Esophagus (tissue), 2 donors: ENCODE data around the gene RIPPLY3. TPM values are rescaled to one million over a fixed set of nuclear protein-coding genes. Genes with fewer than 3 reads are reported as not detected.
A peak's percentile ranks its signal among the peaks of the same experiment; 100 is the strongest.

Experiments used
- H3K27ac ChIP-seq, 2 donors: one replicate each; pipeline ENCODE4 v1.5.1; 2013; ENCODE audit warnings: low read depth in 2 of 2, mild to moderate bottlenecking in 2 of 2, inconsistent platforms in 1 of 2, low read length in 1 of 2, moderate library complexity in 1 of 2
- H3K27me3 ChIP-seq, 2 donors: one replicate each; pipeline ENCODE4 v1.6.1; 2013; ENCODE audit warnings: low read length in 2 of 2, control low read depth in 1 of 2, mild to moderate bottlenecking in 1 of 2; ENCODE audit not compliant: insufficient read depth in 2 of 2, control insufficient read depth in 1 of 2
- H3K36me3 ChIP-seq, 2 donors: one replicate each; pipeline ENCODE4 v1.6.1; 2013; ENCODE audit warnings: low read length in 1 of 2; ENCODE audit not compliant: control insufficient read depth in 2 of 2, insufficient read depth in 2 of 2
- H3K4me1 ChIP-seq, 2 donors: one replicate each; pipeline ENCODE4 v1.6.1; 2013; ENCODE audit warnings: low read length in 1 of 2; ENCODE audit not compliant: control insufficient read depth in 2 of 2, insufficient read depth in 2 of 2
- H3K4me3 ChIP-seq, 2 donors: one replicate each; pipeline ENCODE4 v1.5.1; 2013; ENCODE audit warnings: low read length in 2 of 2, mild to moderate bottlenecking in 2 of 2, low read depth in 1 of 2, moderate library complexity in 1 of 2
- H3K9me3 ChIP-seq, 2 donors: one replicate each; pipeline ENCODE4 v1.6.1; 2013; ENCODE audit warnings: mild to moderate bottlenecking in 2 of 2, low read depth in 1 of 2, low read length in 1 of 2, moderate library complexity in 1 of 2; ENCODE audit not compliant: control insufficient read depth in 2 of 2, insufficient read depth in 1 of 2
- WGBS, 2 donors: extraction: QIAGEN DNeasy Blood & Tissue Kit; methylation state at CpG; one replicate each; pipeline ENCODE4 v1.1.7; 2013; 5-methylcytosine and 5-hydroxymethylcytosine counted together
- polyA plus RNA-seq, 2 donors: library from polyadenylated mRNA; stranded (reverse); fragments of 200-250 nt; gene quantifications; one replicate each; pipeline ENCODE4 v1.2.3, GENCODE V29; 2013
- donor health status: healthy with polysubstance abuse.
- donor health status: Bipolar disorder and iron deficiency.

RIPPLY3 gene
- polyA plus RNA-seq, 2 donors: 0.49 to 1.0 TPM

- H3K9me3 ChIP-seq: no peaks in the 10 kb centered on the region
- H3K4me3 ChIP-seq: peak overlapping the region; percentile 40 to 65
- 15 to 16% methylated on average over 31 to 32 of the region's 34 CpGs for WGBS, 2 donors
Observed at GRCh38 chr21:36966821-36967768, 39.4 kb upstream of the RIPPLY3 start.

GRCh38 chr21:36968414-36968813, 38.1 kb upstream of the RIPPLY3 start:
- Histone ChIP-seq H3K4me3 (no peak overlapping the region), H3K27ac (no peak overlapping the region), H3K4me1 (no peaks in the 10 kb centered on the region), H3K9me3 (no peaks in the 10 kb centered on the region), H3K27me3 (no peaks in the 10 kb centered on the region), H3K36me3 (no peaks in the 10 kb centered on the region)
- 90 to 94% methylated on average over 4 of the region's 4 CpGs for WGBS, 2 donors

More at GRCh38 chr21:36966821-36967768, 39.4 kb upstream of the RIPPLY3 start:
- H3K36me3 ChIP-seq: no peaks in the 10 kb centered on the region
- H3K4me1 ChIP-seq: no peaks in the 10 kb centered on the region
- H3K27ac ChIP-seq: peak overlapping the region; percentile 65 to 90
- H3K27me3 ChIP-seq: no peaks in the 10 kb centered on the region

- Histone ChIP-seq H3K9me3 (no peaks in the 10 kb centered on the region), H3K4me3 (no peak overlapping the region), H3K27me3 (no peaks in the 10 kb centered on the region), H3K4me1 (no peaks in the 10 kb centered on the region), H3K36me3 (no peaks in the 10 kb centered on the region), H3K27ac (no peak overlapping the region)
- 83 to 89% methylated on average over 1 of the region's 1 CpG for WGBS, 2 donors
Observed at GRCh38 chr21:36968976-36969375, 37.5 kb upstream of the RIPPLY3 start.

- no peak overlapping the region for H3K27ac ChIP-seq
- 88 to 93% methylated on average over 14 of the region's 14 CpGs for WGBS, 2 donors
Observed at GRCh38 chr21:36973986-36974850, 32.3 kb upstream of the RIPPLY3 start.

GRCh38 chr21:36974851-36975192, 31.7 kb upstream of the RIPPLY3 start:
- no peaks in the 10 kb centered on the region for H3K36me3 ChIP-seq
- WGBS, 2 donors: 95 to 97% methylated on average over 6 of the region's 6 CpGs

More at GRCh38 chr21:36973986-36974850, 32.3 kb upstream of the RIPPLY3 start:
- peaks cover 3 to 7% of the 10 kb centered on the region in 2 donors for H3K4me1 ChIP-seq
- no peaks in the 10 kb centered on the region for H3K36me3 ChIP-seq
- H3K4me3 ChIP-seq: no peak overlapping the region
- H3K27me3 ChIP-seq: no peaks in the 10 kb centered on the region
- H3K9me3 ChIP-seq: no peaks in the 10 kb centered on the region

GRCh38 chr21:36976228-36976861, 30.2 kb upstream of the RIPPLY3 start:
- Histone ChIP-seq H3K4me1 (peaks cover 3 to 14% of the 10 kb centered on the region in 2 donors), H3K4me3 (no peak overlapping the region), H3K9me3 (no peaks in the 10 kb centered on the region), H3K27ac (no peak overlapping the region), H3K36me3 (no peaks in the 10 kb centered on the region), H3K27me3 (no peaks in the 10 kb centered on the region)
- WGBS, 2 donors: 78 to 85% methylated on average over 5 of the region's 5 CpGs

More at GRCh38 chr21:36974851-36975192, 31.7 kb upstream of the RIPPLY3 start:
- no peak overlapping the region for H3K27ac ChIP-seq
- H3K9me3 ChIP-seq: no peaks in the 10 kb centered on the region
- H3K4me1 ChIP-seq: peaks cover 3 to 7% of the 10 kb centered on the region in 2 donors
- no peak overlapping the region for H3K4me3 ChIP-seq
- H3K27me3 ChIP-seq: no peaks in the 10 kb centered on the region

- no peaks in the 10 kb centered on the region for H3K27me3 ChIP-seq
- peaks cover 3 to 14% of the 10 kb centered on the region in 2 donors for H3K4me1 ChIP-seq
- no peak overlapping the region for H3K4me3 ChIP-seq
- 34 to 35% methylated on average over 8 of the region's 8 CpGs for WGBS, 2 donors
- no peaks in the 10 kb centered on the region for H3K9me3 ChIP-seq
- no peaks in the 10 kb centered on the region for H3K36me3 ChIP-seq
- H3K27ac ChIP-seq: no peak overlapping the region
Observed at GRCh38 chr21:36976882-36977651, 29.4 kb upstream of the RIPPLY3 start.

- Histone ChIP-seq H3K4me3 (peak overlapping the region; percentile 38 to 59), H3K27me3 (no peaks in the 10 kb centered on the region), H3K36me3 (no peaks in the 10 kb centered on the region), H3K4me1 (peaks cover 3 to 14% of the 10 kb centered on the region in 2 donors), H3K9me3 (no peaks in the 10 kb centered on the region), H3K27ac (peak overlapping the region; percentile 3 to 28)
- WGBS, 2 donors: 9 to 11% methylated on average over 41 to 53 of the region's 53 CpGs
Observed at GRCh38 chr21:36980280-36981048, 26.0 kb upstream of the RIPPLY3 start.
